HT1080 (cell line): ENCODE results near the gene RGS3. TPM values are rescaled to one million over a fixed set of nuclear protein-coding genes. Genes with fewer than 3 reads are reported as not detected.
"Not testable (repeated sequence)": the region's sequence is repeated elsewhere in the genome, so short reads cannot be mapped to it uniquely, and the experiment has no call there.

Experiments used
- DNase-seq: peaks from one replicate; pipeline ENCODE4 v3.0.0-alpha.2; 2015; ENCODE audit warnings: low read depth
- total RNA-seq: library from RNA; depleted of rRNA; stranded (reverse); fragments of >200 nt; shearing (Covaris generic); gene quantifications from 2 replicates; pipeline ENCODE4 v1.2.3, GENCODE V29; 2014

The RGS3 gene
- total RNA-seq, 1 experiment from 2014 or later = 52.0 TPM

GRCh38 chr9:113486327-113486726 lies 22.8 kb downstream of the RGS3 start:
- no peak for DNase-seq

- no peak for DNase-seq
Observed at GRCh38 chr9:113488071-113488470, 24.5 kb downstream of the RGS3 start.

- no peak for DNase-seq
Observed at GRCh38 chr9:113488490-113488889, 25.0 kb downstream of the RGS3 start.

- DNase-seq = not testable (repeated sequence)
Observed at GRCh38 chr9:113491147-113491546, 27.6 kb downstream of the RGS3 start.

GRCh38 chr9:113492343-113493202 lies 29.0 kb downstream of the RGS3 start:
- no peak for DNase-seq

GRCh38 chr9:113493203-113493520 lies 29.6 kb downstream of the RGS3 start:
- DNase-seq = no peak

GRCh38 chr9:113495526-113495925 lies 32.0 kb downstream of the RGS3 start:
- DNase-seq = no peak

GRCh38 chr9:113497051-113497450 lies 33.5 kb downstream of the RGS3 start:
- DNase-seq = no peak

GRCh38 chr9:113499153-113499875 lies 35.8 kb downstream of the RGS3 start:
- no peak for DNase-seq

GRCh38 chr9:113499876-113500497 lies 36.5 kb downstream of the RGS3 start:
- no peak for DNase-seq

- DNase-seq = no peak
Observed at GRCh38 chr9:113501129-113501686, 37.7 kb downstream of the RGS3 start.

- DNase-seq = no peak
Observed at GRCh38 chr9:113501852-113502251, 38.3 kb downstream of the RGS3 start.

- no peak for DNase-seq
Observed at GRCh38 chr9:113502427-113503034, 39.0 kb downstream of the RGS3 start.

- no peak for DNase-seq
Observed at GRCh38 chr9:113503131-113503541, 39.6 kb downstream of the RGS3 start.

GRCh38 chr9:113503613-113504211 lies 40.2 kb downstream of the RGS3 start:
- peak; percentile 32 for DNase-seq

GRCh38 chr9:113504725-113505590 lies 41.4 kb downstream of the RGS3 start:
- peak; percentile 32 for DNase-seq

GRCh38 chr9:113506090-113506589 lies 42.6 kb downstream of the RGS3 start:
- no peak for DNase-seq

- DNase-seq = no peak
Observed at GRCh38 chr9:113507256-113507655, 43.7 kb downstream of the RGS3 start.

- DNase-seq = peak; percentile 32
Observed at GRCh38 chr9:113508111-113508749, 44.7 kb downstream of the RGS3 start.
